Tongue (tissue), 2 donors: ENCODE results near the gene RAB35. TPM values are rescaled to one million over a fixed set of nuclear protein-coding genes. Genes with fewer than 3 reads are reported as not detected.

Source experiments
- DNase-seq: peaks from one replicate; pipeline ENCODE4 v3.0.0-alpha.2; 2015
- total RNA-seq: library from RNA; depleted of rRNA; stranded (reverse); fragments of >200 nt; gene quantifications from one replicate; pipeline ENCODE4 v1.2.3, GENCODE V29; 2014

The RAB35 gene
- 18.7 TPM for total RNA-seq

DNA sequence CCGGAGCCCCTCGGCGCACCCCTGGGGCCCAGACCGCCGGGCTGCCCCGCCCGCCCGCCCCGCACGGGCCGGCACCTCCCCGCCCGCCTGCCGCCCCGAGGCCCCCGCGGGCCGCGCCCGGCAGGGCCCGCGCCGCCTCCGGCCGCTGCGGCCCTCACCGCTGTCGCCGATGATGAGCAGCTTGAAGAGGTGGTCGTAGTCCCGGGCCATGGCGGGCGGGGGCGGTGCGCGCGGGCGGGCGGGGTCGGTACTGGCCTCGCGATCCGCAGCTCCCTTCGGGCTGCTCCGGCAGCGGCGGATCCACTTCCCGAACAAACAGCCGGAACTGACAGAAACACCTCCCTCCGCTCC lies at the start of gene RAB35:
Gene RAB35 (minus strand): TSS at position 313 of the 351 bp plus-strand sequence. CDS start 103 bp downstream, at position 210.
- DNase-seq, result no peak

- DNase-seq, result no peak
Measured at GRCh38 chr12:120164293-120164692, 47.7 kb upstream of the RAB35 start.

DNA sequence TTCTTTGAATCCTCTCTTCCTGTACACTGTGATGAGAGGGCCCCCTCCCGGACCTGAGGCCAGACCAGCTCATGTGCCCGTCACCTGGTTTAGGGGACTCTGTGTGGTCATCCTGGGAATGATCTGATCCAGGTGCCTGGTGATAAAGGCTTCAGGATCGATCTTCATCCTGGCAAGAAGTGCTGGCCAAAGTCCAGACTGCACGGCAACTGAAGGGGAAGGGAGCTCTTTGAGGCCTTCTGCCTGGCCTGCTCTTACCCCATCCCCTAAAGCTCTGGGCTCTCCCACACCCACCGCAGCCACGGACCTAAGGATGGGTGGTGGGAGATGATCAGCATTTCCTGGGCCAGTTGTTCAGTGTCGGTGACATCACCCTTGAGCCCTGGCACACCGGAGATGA lies 46.2 kb upstream of the RAB35 start:
- no peak for DNase-seq

DNA sequence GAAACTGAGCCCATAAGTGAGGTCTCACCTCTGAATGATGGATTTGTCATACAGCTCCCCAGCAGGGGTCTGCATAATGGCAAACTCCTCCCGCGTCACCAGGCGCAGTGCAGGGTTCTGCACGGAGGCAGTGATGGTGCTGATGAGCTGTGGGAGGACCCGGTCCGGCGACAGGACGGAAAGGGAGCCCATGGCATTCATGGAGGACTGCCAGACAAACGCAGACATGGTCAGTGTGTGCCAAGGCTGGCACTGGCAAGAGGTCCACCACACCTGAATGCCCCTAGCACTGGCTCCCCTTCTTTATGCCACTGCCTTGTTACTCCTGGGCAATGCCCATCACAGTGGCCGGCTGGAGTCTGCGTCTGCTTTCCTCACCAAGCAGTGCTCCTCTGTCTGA lies 45.3 kb upstream of the RAB35 start:
- DNase-seq, result no peak

- DNase-seq, result no peak
Measured at GRCh38 chr12:120159509-120160237, 43.1 kb upstream of the RAB35 start.

GRCh38 chr12:120158351-120158750 lies 41.8 kb upstream of the RAB35 start:
- DNase-seq, result no peak

- no peak for DNase-seq
Measured at GRCh38 chr12:120157678-120158077, 41.1 kb upstream of the RAB35 start.

DNA sequence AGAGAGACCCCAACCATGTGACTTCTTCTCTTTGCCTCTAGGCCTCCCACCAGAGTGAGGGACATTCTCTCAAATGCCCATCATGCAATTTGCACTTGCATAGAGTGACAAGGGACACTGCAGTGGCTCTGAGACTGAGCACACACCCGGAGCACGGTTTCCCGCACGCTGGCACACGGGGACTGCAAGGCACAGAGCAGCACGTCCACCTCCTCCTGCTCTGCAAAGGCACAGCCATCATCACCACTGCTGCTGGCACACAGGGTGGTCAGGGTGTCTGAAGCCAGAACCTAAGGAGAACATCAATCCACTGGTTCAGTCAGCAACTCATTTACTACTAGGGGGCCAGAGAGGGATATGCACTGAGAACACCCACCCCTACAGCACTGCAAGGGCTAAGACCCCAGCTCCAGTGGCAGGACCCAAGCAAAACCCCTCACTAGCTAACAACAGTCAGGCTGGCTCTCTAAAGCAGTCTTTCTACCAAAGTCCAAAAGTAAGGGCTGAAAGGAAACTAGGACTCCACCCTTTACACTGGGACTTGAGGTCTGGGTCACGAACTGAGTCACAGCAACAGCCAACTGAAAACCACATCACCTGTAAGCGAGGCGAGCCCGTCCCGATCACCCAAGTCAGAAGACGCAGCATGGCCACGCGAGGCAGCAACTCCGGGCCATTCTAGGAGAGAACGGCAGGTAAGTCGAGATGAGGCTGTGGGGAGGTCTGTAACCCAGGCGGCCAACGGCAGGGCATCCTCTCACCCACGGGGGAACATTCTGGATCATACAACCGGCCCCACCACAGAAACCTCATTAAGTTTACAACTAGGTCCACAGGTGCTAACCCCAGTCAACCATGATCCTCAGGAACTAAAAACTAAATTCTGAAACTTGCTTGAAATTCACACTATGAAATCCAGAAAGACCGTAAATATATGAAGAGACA lies 40.0 kb upstream of the RAB35 start:
- DNase-seq, result no peak

DNA sequence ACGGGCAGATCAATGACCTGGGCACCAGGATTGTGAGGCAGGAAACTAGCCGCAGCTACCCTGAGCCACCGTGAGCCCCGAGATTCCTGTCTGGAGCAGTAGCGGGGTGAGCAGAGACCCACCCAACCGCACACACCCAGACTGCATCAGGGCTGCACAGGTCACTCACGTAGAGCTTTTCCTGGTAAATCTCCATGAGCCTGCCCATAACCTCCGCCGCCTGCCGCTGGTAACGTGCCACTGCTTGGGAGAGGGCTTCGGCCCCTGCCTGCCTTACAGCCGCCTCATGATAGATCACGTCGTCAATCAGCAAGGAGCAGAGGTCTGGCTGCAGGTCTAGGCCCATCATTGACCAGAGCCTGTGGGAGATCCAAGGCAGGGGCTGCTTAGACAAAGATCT lies 38.5 kb upstream of the RAB35 start:
- no peak for DNase-seq

DNA sequence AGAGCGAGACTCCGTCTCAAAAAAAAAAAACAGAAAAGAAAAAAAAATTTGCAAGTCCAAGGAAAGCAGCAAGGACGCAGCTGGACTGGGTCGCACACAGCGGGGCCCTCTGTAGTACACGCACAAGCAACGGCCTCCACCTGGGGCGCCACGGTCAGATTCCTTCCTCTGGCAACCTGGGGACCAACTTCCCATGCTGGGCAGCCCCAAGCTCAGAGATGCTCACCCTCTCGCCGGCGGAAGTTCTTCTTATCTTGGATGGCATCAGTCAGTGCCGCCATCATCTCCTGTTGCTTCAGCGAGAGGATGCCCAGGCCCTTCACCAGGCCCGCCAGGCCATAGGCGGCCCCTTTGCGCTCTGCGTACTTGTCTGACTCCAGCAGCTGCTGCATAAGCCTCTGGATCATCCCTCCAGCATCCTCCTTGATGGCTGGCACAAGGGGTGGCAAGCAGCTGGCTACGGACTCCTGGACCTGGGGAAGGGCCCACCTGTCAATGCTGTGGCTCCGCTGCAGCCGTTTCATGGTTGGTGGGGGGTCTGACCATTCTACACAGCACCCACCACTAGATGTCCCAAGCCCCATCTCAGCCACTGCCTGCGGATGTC lies 34.5 kb upstream of the RAB35 start:
- DNase-seq, result no peak

GRCh38 chr12:120148011-120148410 lies 31.5 kb upstream of the RAB35 start:
- DNase-seq, result no peak

- DNase-seq, result no peak
Measured at GRCh38 chr12:120145164-120145563, 28.6 kb upstream of the RAB35 start.

- no peak for DNase-seq
Measured at GRCh38 chr12:120144215-120144614, 27.7 kb upstream of the RAB35 start.

- DNase-seq, result no peak
Measured at GRCh38 chr12:120142231-120142877, 25.8 kb upstream of the RAB35 start.

DNA sequence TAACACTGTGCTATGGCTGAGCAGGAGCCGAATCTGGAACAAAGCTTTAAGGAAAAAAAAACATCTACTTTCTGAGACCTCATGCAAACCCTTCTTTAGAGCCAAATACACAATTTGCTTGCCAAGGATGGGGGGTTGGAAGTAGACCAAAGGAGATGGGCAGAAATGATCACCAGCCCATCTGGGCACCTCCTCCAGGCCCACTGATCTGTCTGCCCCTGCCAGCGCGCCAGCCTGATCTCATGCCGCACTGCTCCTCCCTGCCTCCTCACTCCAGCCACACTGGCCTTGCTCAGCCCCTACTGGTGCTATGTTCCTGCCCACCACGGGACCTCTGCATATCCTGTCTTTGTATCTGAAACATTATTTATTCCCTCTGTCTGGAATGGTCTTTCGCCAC lies 24.8 kb upstream of the RAB35 start:
- no peak for DNase-seq

- no peak for DNase-seq
Measured at GRCh38 chr12:120140603-120141002, 24.1 kb upstream of the RAB35 start.

GRCh38 chr12:120139958-120140357 lies 23.4 kb upstream of the RAB35 start:
- no peak for DNase-seq

- DNase-seq, result no peak
Measured at GRCh38 chr12:120138366-120138765, 21.8 kb upstream of the RAB35 start.

DNA sequence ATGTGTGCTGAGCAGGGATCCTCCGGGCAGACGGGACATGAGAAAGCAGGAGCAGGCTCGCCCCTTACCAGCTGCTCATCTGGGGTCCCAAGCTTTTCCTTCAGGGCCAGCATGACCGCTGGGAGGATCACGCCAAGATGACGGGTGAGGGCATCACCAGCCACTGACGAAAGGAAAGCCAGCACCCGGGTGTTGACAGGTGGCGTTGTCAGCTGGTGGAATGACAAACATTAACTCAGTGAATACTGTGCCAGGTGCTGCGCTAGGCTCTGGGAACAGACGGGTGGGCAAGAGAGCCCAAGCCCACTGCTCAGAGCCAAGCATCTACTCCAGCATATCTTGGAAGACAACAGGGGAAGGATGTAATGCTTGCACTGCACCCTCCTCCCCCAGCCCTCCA lies 21.3 kb upstream of the RAB35 start:
- DNase-seq, result no peak

DNA sequence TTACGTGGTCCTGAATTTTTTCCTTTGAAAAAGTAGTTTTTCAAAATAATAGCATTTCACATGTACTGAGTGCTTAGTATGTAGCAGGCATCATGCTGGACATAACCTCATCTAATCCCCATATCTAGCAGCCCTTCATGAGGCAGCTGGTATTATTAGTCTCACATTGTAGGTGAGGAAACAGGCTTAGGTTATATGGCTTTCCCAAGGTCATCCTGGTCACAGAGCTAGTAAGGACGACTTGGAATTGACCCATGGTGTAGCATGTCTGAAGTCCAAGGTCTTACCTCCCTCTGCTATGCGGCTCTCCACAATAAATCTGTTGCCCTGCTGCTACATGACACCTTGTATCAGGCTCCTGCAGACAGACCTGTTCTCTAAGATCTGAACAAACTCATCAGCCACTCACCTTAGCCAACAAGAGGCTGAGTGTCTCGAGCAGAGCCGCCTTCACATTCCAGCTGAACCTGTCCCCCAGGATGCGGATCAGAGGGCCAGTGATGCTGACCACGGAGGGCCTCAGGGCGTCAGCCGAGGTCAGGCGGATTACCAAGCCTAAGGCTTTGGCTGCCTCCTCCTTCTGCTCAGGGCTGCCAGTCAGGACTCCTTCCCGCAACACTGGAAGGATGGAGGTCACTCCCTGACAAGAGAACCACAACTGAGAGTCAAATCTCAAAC lies 19.7 kb upstream of the RAB35 start:
- no peak for DNase-seq

GRCh38 chr12:120134307-120134980 lies 17.9 kb upstream of the RAB35 start:
- no peak for DNase-seq
